HG02870 (cell line): ENCODE data around the gene SPHK1.
"Not testable (repeated sequence)": the region's sequence is repeated elsewhere in the genome, so short reads cannot be mapped to it uniquely, and the experiment has no call there.

Experiments
- ATAC-seq: cut with Tn5 transposase; IDR thresholded peaks from one replicate; pipeline ENCODE4 v1.9.1; 2021; ENCODE audit warnings: mild to moderate bottlenecking, moderate library complexity; ENCODE audit not compliant: unreplicated experiment

The SPHK1 gene, protein sequence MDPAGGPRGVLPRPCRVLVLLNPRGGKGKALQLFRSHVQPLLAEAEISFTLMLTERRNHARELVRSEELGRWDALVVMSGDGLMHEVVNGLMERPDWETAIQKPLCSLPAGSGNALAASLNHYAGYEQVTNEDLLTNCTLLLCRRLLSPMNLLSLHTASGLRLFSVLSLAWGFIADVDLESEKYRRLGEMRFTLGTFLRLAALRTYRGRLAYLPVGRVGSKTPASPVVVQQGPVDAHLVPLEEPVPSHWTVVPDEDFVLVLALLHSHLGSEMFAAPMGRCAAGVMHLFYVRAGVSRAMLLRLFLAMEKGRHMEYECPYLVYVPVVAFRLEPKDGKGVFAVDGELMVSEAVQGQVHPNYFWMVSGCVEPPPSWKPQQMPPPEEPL

GRCh38 chr17:76384222-76384986 lies at the start of gene SPHK1:
SPHK1 (plus strand) TSS chr17:76384609; CDS start chr17:76385645, 1,036 bp downstream.
- no peak for ATAC-seq

DNA sequence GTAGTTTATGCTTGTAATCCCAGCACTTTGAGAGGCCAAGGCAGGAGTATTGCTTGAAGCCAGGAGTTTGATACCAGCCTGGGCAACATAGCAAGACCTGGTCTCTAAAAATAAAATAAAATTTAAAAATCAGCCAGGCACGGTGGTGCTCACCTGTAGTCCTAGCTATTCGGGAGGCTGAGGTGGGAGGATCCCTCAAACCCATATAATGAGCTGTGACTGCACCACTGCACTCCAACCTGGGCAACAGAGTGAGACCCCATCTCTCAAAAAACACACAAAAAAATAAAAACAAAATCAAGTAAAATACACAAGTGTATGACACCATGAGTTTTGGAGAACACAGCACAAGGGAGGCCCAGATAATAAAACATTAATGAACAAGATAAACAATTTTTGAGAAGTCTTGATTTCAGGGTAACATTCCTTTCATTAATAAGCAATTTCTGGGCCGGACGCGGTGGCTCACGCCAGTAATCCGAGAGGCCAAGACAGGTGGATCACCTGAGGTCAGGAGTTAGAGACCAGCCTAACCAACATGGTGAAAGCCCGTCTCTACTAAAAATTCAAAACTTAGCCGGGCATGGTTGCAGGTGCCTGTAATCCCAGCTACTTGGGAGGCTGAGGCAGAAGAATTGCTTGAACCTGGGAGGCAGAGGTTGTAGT lies 48.6 kb upstream of the SPHK1 start:
- ATAC-seq = no peak

GRCh38 chr17:76336756-76337412 lies 47.5 kb upstream of the SPHK1 start:
- ATAC-seq = no peak

DNA sequence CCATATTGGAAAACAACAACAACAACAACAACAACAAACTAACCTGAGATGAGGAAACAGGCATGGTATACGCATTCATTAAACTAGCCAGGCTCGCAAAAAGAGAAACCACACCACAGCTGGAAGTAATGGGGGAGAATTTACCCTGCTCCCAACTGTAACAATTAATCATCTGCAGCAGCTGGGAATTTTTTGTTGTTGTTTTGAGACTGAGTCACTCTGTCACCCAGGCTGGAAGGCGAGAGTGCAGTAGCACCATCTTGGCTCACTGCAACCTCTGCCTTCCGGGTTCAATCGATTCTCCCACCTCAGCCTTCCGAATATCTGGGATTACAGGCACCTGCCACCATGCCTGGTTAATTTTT lies 47.0 kb upstream of the SPHK1 start:
- ATAC-seq = no peak

DNA sequence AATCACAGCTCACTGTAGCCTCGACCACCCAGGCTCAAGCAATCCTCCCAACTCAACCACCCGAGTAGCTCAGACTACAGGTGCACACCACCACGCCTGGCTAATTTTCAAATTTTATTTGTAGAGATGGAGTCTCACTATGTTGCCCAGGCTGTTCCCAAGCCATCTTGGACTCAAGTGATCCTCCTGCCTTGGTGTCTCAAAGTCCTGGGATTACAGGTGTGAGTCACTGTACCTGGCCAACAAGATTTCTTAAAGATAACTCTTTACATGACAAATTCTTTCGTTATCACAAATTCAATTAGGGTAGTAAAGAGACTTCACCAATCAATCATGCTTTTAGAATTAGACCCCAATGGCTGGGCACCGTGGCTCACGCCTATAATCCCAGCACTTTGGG lies 43.1 kb upstream of the SPHK1 start:
- ATAC-seq = no peak

- ATAC-seq = no peak
Measured at GRCh38 chr17:76343106-76343505, 41.3 kb upstream of the SPHK1 start.

GRCh38 chr17:76345377-76345974 lies 38.9 kb upstream of the SPHK1 start:
- ATAC-seq = no peak

DNA sequence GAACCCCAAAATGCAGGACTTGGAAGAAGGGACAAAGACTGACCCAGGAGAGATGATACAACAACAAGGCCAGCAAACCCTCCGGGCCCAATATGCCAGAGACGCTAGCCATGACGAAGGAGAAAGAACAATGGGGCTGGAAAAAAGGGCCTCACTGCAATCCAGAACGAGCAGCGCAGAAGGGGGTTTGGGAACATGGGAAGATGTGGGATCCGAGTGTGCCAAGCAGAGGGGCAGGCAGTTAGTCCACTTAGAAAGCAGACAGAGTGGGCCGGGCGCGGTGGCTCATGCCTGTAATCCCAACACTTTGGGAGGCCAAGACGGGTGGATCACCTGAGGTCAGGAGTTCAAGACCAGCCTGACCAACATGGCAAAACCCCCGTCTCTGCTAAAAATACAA lies 37.5 kb upstream of the SPHK1 start:
- ATAC-seq = not testable (repeated sequence)

GRCh38 chr17:76350463-76350862 lies 33.9 kb upstream of the SPHK1 start:
- no peak for ATAC-seq

DNA sequence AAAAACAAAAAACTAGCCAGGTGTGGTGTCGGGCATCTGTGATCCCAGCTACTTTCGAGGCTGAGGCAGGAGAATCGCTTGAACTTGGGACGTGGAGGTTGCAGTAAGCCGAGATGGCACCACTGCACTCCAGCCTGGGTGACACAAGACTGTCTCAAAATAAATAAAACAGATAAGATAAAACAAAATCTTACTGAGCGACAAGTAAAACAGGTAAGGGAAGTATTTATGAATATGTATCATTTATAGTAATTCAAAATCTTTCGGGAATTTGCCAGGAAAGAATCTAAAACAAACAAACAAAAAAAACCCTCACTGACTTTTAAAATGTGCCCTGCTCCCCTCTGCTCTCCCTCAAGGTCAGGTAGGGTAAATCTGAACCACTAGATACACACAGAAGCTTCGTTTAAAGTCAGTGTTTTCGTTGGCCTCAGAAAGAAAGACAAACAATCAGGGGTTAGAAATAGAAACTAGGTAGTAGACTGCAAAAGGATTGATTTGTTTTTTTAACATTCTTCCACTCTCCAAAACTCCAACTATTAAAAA lies 32.8 kb upstream of the SPHK1 start:
- ATAC-seq = no peak

- no peak for ATAC-seq
Measured at GRCh38 chr17:76353004-76353598, 31.3 kb upstream of the SPHK1 start.

GRCh38 chr17:76353599-76354316 lies 30.7 kb upstream of the SPHK1 start, which contains the start of gene PRPSAP1:
PRPSAP1 (minus strand) TSS chr17:76353916; CDS start chr17:76353703, 213 bp downstream.
- peak; percentile 86 for ATAC-seq

DNA sequence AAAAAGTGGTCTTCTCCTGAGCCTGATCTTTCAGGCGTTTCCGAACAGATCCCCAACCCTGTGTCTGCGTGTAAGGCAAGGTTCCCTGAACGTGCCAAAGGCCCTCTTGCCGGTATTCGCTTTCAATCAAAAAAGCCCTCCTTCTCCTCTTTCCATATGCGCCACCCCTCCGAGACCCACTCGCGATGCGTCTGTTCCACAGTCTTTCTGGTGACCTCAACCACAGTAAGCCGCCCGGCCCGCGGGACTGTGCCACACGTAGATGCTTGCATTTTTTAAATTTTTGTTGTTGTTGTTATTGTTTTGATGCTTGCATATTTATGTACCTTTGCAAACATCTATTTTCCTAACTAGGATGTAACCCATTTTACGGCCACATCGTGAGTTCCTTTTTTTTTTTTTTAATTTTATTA lies 30.1 kb upstream of the SPHK1 start:
- no peak for ATAC-seq

DNA sequence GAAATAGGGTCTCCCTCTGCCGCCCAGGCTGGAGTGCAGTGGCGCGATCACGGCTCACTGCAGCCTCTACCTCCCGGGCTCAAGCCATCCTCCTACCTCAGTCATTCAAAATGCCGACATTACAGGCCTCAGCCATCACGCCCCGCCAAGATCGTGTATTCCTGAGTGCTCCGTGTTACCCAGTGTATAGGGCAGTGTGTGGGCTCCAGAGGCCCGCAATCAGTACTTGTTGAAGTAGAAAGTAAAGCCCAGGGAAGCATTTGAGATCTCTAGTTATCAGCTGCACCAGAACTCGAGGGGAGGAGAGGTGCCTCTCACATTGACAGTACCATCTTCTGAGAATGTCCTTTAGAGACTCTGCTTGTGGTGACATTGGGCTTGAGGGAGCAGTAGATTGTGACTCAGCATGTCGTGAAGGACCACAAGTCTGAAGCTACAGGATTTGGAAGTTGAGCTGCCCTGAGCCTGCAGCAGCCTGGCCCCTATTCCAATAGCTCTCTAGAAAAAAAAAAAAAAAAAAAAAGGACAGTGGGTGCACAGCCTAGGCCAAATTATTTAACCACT lies 29.6 kb upstream of the SPHK1 start:
- ATAC-seq = no peak

DNA sequence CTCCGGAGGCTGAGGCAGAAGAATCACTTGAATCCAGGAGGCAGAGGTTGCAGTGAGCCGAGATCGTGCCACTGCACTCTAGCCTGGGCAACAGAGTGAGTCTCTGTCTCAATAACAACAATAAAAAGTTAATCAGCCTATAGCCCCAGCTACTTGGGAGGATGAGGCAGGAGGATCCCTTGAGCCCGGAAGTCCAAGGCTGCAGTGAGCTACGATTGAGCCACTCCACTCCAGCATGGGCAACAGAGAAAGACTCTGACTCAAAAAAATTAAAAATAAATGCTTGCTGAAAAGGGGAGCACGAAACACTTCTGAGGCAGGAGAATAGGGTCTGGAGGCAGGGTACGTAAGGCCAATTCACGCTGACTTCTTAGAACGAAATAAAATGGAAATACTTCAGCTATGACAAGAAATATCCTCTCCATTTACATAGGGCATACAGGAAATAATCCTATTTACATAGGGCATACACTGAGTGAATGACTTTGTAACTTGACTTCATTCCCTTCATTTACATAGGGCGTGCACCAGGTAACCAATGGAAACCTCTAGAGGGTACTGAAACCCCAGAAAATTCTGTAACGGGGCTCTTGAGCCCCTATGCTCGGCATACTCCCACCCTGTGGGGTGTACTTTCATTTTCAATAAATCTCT lies 27.5 kb upstream of the SPHK1 start:
- ATAC-seq = no peak

- no peak for ATAC-seq
Measured at GRCh38 chr17:76357597-76358158, 26.7 kb upstream of the SPHK1 start.

GRCh38 chr17:76359375-76359774 lies 25.0 kb upstream of the SPHK1 start:
- no peak for ATAC-seq

- not testable (repeated sequence) for ATAC-seq
Measured at GRCh38 chr17:76359776-76360175, 24.6 kb upstream of the SPHK1 start.
